Measurements from ENCODE around the gene MACROD1.

The MACROD1 gene

DNA sequence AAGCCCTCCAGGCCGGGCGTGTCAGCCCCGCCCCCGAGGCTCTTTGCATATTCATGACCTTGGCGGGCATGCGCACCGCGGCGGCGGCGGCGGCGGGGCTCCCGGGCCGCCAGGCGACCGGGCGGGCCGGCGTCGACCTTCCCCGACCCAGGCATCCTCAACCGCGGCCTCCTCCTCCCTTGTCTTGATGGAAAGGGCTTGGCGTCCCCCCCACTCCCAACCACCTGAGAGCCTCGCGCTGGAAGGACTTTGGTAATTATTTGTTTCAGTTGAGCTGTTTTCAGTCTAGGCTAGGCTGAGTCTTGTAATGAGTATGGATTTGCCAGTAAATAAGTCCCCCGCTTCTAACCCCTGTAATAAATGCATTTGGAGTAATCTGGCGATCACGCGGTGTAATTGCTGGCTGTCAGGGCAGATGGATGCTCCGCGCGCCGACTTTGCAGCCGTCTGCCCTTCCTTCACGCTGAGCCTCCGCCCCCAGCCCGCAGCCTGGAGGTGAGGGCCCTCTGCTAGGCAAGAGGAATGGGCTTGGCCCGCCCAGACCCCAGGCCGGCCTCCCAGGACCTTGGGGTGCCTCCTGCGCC, 105.0 kb downstream of the MACROD1 start:
- DNase-seq (ENCODE audit: low read depth): peak; percentile 69
- Histone ChIP-seq H3K27me3 (replicated peaks; ENCODE audit: control insufficient read depth, insufficient read depth, low read length) (peaks cover 12% of the 10 kb centered on the region), H3K9ac (ENCODE audit: low read length) (peak overlapping the region; percentile 70), H3K36me3 (ENCODE audit: control insufficient read depth, insufficient read depth, low read length, severe bottlenecking) (no peaks in the 10 kb centered on the region), H3K4me3 (ENCODE audit: low read length) (peak overlapping the region; percentile 80), H3K9me3 (ENCODE audit: control insufficient read depth, low read length) (no peaks in the 10 kb centered on the region), H3K4me1 (ENCODE audit: control insufficient read depth, insufficient read depth, low read length) (no peaks in the 10 kb centered on the region)

DNA sequence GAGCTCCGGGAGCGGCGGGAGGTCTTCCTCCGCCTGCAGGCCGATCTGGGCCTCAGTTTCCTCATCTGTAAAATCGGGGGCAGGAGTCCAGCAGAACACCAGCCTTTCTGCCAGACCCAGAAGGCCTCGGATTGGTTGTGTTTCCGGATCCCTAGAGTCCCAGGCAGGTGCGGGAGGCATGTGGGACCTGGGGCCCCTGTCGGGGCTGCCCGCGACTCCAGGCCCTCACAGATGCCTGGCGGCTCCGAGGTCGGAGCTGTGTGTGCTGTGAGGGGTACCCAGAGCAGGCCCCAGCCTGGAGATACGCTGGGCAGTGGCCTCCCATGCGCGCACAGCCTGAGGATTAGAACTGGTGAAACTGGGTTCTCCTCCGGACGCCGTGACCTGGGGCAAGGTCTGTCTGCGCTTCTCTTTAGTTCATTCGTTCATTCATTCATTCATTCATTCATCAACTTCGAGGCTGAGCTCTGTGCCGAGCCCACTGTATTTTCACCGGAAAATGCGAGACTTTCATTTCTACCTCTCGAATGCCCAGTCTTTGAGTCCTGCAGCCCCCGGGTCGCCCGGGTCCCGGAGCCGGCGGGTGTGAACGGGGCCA, 105.6 kb downstream of the MACROD1 start:
- H3K4me3 ChIP-seq (ENCODE audit: low read length): peak overlapping the region; percentile 80

DNA sequence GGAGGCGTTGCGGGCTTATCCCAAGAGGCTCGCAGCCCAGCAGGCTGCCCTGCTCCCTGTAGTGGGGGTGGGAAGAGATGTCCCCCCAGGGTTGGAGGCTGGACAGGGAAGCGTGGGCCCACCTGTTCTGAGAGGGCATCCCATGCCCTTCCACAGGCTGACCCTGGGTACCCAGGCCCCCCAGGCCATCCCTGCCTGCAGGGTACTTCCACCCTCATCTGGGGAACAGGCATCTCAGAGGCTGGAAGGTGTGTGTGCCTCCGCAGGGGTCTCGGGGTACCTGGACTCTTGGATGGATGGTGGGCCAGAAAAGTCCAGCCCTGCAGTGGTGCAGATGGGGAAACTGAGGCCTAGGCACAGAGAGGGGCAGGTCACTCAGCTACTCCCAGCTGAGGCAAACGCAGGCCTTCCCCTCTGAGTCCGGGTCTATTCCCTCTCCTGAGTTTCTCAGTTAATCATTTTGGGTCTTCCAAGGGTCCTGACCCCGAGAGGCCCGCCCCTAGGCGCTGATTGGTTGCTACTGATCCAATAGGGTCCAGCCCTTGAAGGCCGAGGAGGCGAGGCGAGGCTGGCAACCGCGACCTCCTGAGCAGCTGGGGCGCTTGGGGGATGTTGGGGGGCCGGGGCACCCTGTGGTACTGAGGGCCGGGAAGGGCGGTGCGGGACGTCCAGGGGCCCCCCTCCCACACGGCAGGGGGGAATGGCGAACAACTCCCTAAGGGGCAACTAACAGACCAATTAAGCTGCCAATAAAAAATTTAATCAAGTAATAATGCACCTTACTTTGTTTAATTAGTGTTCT, 106.4 kb downstream of the MACROD1 start:
- Histone ChIP-seq H3K4me1 (ENCODE audit: control insufficient read depth, insufficient read depth, low read length) (no peaks in the 10 kb centered on the region), H3K9me3 (ENCODE audit: control insufficient read depth, low read length) (no peaks in the 10 kb centered on the region), H3K4me3 (ENCODE audit: low read length) (no peak overlapping the region), H3K27me3 (replicated peaks; ENCODE audit: control insufficient read depth, insufficient read depth, low read length) (peaks cover 12% of the 10 kb centered on the region), H3K9ac (ENCODE audit: low read length) (no peak overlapping the region), H3K36me3 (ENCODE audit: control insufficient read depth, insufficient read depth, low read length, severe bottlenecking) (no peaks in the 10 kb centered on the region)
- DNase-seq (ENCODE audit: low read depth): no peak

More for the DNA sequence above, 105.6 kb downstream of the MACROD1 start:
- H3K36me3 ChIP-seq (ENCODE audit: control insufficient read depth, insufficient read depth, low read length, severe bottlenecking): no peaks in the 10 kb centered on the region
- no peak for DNase-seq (ENCODE audit: low read depth)
- peaks cover 12% of the 10 kb centered on the region for H3K27me3 ChIP-seq (replicated peaks; ENCODE audit: control insufficient read depth, insufficient read depth, low read length)
- no peaks in the 10 kb centered on the region for H3K9me3 ChIP-seq (ENCODE audit: control insufficient read depth, low read length)
- H3K4me1 ChIP-seq (ENCODE audit: control insufficient read depth, insufficient read depth, low read length): no peaks in the 10 kb centered on the region
- peak overlapping the region; percentile 70 for H3K9ac ChIP-seq (ENCODE audit: low read length)

GRCh38 chr11:64058494-64058893, 107.4 kb downstream of the MACROD1 start:
- no peaks in the 10 kb centered on the region for H3K9me3 ChIP-seq (ENCODE audit: control insufficient read depth, low read length)
- H3K4me3 ChIP-seq (ENCODE audit: low read length): no peak overlapping the region
- H3K36me3 ChIP-seq (ENCODE audit: control insufficient read depth, insufficient read depth, low read length, severe bottlenecking): no peaks in the 10 kb centered on the region
- H3K9ac ChIP-seq (ENCODE audit: low read length): no peak overlapping the region
- peaks cover 6% of the 10 kb centered on the region for H3K27me3 ChIP-seq (replicated peaks; ENCODE audit: control insufficient read depth, insufficient read depth, low read length)
- no peaks in the 10 kb centered on the region for H3K4me1 ChIP-seq (ENCODE audit: control insufficient read depth, insufficient read depth, low read length)
- DNase-seq (ENCODE audit: low read depth): no peak

- no peak for DNase-seq (ENCODE audit: low read depth)
- H3K9me3 ChIP-seq (ENCODE audit: control insufficient read depth, low read length): no peaks in the 10 kb centered on the region
- no peaks in the 10 kb centered on the region for H3K36me3 ChIP-seq (ENCODE audit: control insufficient read depth, insufficient read depth, low read length, severe bottlenecking)
- H3K4me1 ChIP-seq (ENCODE audit: control insufficient read depth, insufficient read depth, low read length): no peaks in the 10 kb centered on the region
- no peak overlapping the region for H3K9ac ChIP-seq (ENCODE audit: low read length)
- no peak overlapping the region for H3K4me3 ChIP-seq (ENCODE audit: low read length)
- H3K27me3 ChIP-seq (replicated peaks; ENCODE audit: control insufficient read depth, insufficient read depth, low read length): peaks cover under 1% of the 10 kb centered on the region
Observed at GRCh38 chr11:64057890-64058289, 108.0 kb downstream of the MACROD1 start.

DNA sequence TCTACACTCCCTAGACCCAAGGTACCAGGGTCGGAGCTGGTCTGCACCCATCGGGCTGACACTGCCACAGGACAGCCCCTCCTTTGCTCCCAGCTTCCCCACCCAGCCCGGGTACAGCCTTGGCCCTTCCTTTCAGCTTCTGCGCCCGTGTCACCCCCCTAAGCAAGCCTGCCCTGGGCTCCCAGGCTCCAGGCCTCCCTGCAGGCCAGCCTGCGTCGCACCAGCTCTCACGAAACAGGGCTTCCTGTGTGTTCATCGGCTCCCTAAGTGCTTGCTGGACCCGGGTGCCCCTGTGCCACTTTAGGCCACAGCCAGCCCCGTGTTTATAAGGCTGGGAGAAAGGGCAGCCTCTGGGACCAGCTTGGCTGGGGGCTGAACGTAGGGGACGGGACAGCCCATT, 109.1 kb downstream of the MACROD1 start:
- Histone ChIP-seq H3K4me3 (ENCODE audit: low read length) (no peak overlapping the region), H3K4me1 (ENCODE audit: control insufficient read depth, insufficient read depth, low read length) (no peaks in the 10 kb centered on the region), H3K36me3 (ENCODE audit: control insufficient read depth, insufficient read depth, low read length, severe bottlenecking) (no peaks in the 10 kb centered on the region), H3K27me3 (replicated peaks; ENCODE audit: control insufficient read depth, insufficient read depth, low read length) (no peaks in the 10 kb centered on the region), H3K9me3 (ENCODE audit: control insufficient read depth, low read length) (no peaks in the 10 kb centered on the region), H3K9ac (ENCODE audit: low read length) (no peak overlapping the region)
- no peak for DNase-seq (ENCODE audit: low read depth)

DNA sequence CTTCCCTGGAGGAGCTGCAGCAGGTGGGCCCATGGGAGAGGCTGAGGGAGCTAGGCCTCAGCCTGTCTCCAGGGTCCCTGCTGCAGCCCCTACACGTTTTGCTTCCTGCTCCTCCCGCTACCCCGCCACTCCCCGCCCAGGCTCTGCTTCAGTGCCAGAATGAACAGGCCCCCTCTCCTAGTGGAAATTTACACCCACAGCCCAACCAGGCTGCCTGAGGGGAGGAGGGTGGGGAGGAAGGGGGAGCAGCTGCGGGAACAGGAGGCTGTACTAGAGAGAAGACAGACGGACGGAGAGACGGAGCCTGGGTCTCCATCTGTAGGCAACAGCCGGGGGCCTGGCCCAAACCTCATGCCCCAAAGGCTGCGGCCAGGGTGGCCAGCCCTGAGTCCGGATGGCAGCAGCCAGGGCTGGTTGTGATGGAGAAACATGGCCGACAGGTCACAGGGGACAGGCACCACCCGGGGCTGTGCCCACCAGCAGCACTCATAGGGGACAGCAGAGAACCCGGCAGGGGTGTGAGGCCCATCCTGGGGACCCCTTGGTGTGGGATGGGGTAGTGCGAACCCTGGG, 109.6 kb downstream of the MACROD1 start:
- Histone ChIP-seq H3K36me3 (ENCODE audit: control insufficient read depth, insufficient read depth, low read length, severe bottlenecking) (no peaks in the 10 kb centered on the region), H3K27me3 (replicated peaks; ENCODE audit: control insufficient read depth, insufficient read depth, low read length) (no peaks in the 10 kb centered on the region), H3K9me3 (ENCODE audit: control insufficient read depth, low read length) (no peaks in the 10 kb centered on the region), H3K9ac (ENCODE audit: low read length) (no peak overlapping the region), H3K4me1 (ENCODE audit: control insufficient read depth, insufficient read depth, low read length) (no peaks in the 10 kb centered on the region), H3K4me3 (ENCODE audit: low read length) (no peak overlapping the region)
- no peak for DNase-seq (ENCODE audit: low read depth)

GRCh38 chr11:64055077-64055476, 110.8 kb downstream of the MACROD1 start:
- Histone ChIP-seq H3K9me3 (ENCODE audit: control insufficient read depth, low read length) (no peaks in the 10 kb centered on the region), H3K27me3 (replicated peaks; ENCODE audit: control insufficient read depth, insufficient read depth, low read length) (no peaks in the 10 kb centered on the region), H3K36me3 (ENCODE audit: control insufficient read depth, insufficient read depth, low read length, severe bottlenecking) (no peaks in the 10 kb centered on the region), H3K9ac (ENCODE audit: low read length) (no peak overlapping the region), H3K4me1 (ENCODE audit: control insufficient read depth, insufficient read depth, low read length) (no peaks in the 10 kb centered on the region), H3K4me3 (ENCODE audit: low read length) (no peak overlapping the region)
- no peak for DNase-seq (ENCODE audit: low read depth)

- DNase-seq (ENCODE audit: low read depth): no peak
- no peaks in the 10 kb centered on the region for H3K4me1 ChIP-seq (ENCODE audit: control insufficient read depth, insufficient read depth, low read length)
Observed at GRCh38 chr11:64053699-64054098, 112.2 kb downstream of the MACROD1 start.

DNA sequence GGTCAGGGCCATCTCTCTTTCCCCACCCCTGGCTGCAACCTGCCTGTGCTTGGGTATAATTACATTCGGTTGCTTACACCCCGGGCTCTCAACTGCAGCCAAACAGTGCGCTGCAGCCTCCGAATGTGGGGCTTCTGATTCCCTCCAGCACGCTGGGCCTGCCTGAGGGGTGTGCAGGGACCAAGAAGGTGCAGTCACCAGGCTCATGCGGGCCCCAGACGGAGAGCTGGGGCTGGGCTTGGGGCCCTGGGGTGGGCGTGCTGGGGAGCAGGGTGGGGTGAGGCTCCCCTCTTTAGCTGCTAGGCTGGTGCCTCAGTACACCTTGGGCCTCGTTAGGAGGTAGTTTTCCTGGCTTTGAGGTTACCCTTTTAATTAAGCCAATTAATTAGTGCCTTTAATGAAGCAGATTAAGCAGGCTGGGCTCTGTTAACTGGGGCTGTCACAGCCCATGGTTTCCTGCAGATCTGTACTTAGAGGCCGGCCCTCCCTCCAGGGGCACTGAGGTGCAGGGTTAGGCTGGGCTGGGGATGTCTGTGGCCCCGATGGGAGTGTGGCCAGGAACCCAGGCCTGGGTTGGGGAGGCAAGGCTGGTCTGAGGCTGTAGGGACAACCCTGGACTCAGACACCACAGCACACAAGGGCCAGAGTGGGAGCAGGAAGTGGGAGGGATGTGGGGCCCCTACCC, 112.8 kb downstream of the MACROD1 start:
- no peaks in the 10 kb centered on the region for H3K36me3 ChIP-seq (ENCODE audit: control insufficient read depth, insufficient read depth, low read length, severe bottlenecking)

More at GRCh38 chr11:64053699-64054098, 112.2 kb downstream of the MACROD1 start:
- no peak overlapping the region for H3K9ac ChIP-seq (ENCODE audit: low read length)
- no peaks in the 10 kb centered on the region for H3K9me3 ChIP-seq (ENCODE audit: control insufficient read depth, low read length)
- no peak overlapping the region for H3K4me3 ChIP-seq (ENCODE audit: low read length)
- H3K36me3 ChIP-seq (ENCODE audit: control insufficient read depth, insufficient read depth, low read length, severe bottlenecking): no peaks in the 10 kb centered on the region
- no peaks in the 10 kb centered on the region for H3K27me3 ChIP-seq (replicated peaks; ENCODE audit: control insufficient read depth, insufficient read depth, low read length)

GRCh38 chr11:64052436-64052835, 113.5 kb downstream of the MACROD1 start:
- H3K4me3 ChIP-seq (ENCODE audit: low read length): no peak overlapping the region
- no peaks in the 10 kb centered on the region for H3K27me3 ChIP-seq (replicated peaks; ENCODE audit: control insufficient read depth, insufficient read depth, low read length)
- no peak for DNase-seq (ENCODE audit: low read depth)
- no peak overlapping the region for H3K9ac ChIP-seq (ENCODE audit: low read length)
- no peaks in the 10 kb centered on the region for H3K9me3 ChIP-seq (ENCODE audit: control insufficient read depth, low read length)
- no peaks in the 10 kb centered on the region for H3K4me1 ChIP-seq (ENCODE audit: control insufficient read depth, insufficient read depth, low read length)
- H3K36me3 ChIP-seq (ENCODE audit: control insufficient read depth, insufficient read depth, low read length, severe bottlenecking): no peaks in the 10 kb centered on the region

More for the DNA sequence above, 112.8 kb downstream of the MACROD1 start:
- H3K9me3 ChIP-seq (ENCODE audit: control insufficient read depth, low read length): no peaks in the 10 kb centered on the region
- H3K4me3 ChIP-seq (ENCODE audit: low read length): no peak overlapping the region
- no peak for DNase-seq (ENCODE audit: low read depth)
- no peak overlapping the region for H3K9ac ChIP-seq (ENCODE audit: low read length)
- no peaks in the 10 kb centered on the region for H3K4me1 ChIP-seq (ENCODE audit: control insufficient read depth, insufficient read depth, low read length)
- H3K27me3 ChIP-seq (replicated peaks; ENCODE audit: control insufficient read depth, insufficient read depth, low read length): no peaks in the 10 kb centered on the region

All from adipocyte (in vitro differentiated cells).